HUES6 (cell line): Measurements from ENCODE around the gene MINDY1.

ENCODE experiments used
- H3K27ac ChIP-seq: 2 replicates; pipeline ENCODE4 v1.7.0; 2013; ENCODE audit warnings: low read depth, mild to moderate bottlenecking, low read length, inconsistent platforms
- H3K27me3 ChIP-seq: 2 replicates; pipeline ENCODE4 v1.6.1; 2013; ENCODE audit warnings: low read length; ENCODE audit not compliant: control insufficient read depth, insufficient read depth
- H3K36me3 ChIP-seq: 2 replicates; pipeline ENCODE4 v1.6.1; 2013; ENCODE audit warnings: low read length; ENCODE audit not compliant: control insufficient read depth, insufficient read depth
- H3K4me1 ChIP-seq: 2 replicates; pipeline ENCODE4 v1.6.1; 2013; ENCODE audit warnings: low read length; ENCODE audit not compliant: control insufficient read depth, insufficient read depth
- H3K4me3 ChIP-seq: 2 replicates; pipeline ENCODE4 v1.5.1; 2013; ENCODE audit warnings: low read depth, low read length
- H3K9ac ChIP-seq: one replicate; pipeline ENCODE4 v1.6.1; 2013; ENCODE audit warnings: mild to moderate bottlenecking, low read length
- H3K9me3 ChIP-seq: 2 replicates; pipeline ENCODE4 v1.6.1; 2013; ENCODE audit warnings: low read depth, low read length; ENCODE audit not compliant: control insufficient read depth, insufficient read depth

Gene MINDY1

DNA sequence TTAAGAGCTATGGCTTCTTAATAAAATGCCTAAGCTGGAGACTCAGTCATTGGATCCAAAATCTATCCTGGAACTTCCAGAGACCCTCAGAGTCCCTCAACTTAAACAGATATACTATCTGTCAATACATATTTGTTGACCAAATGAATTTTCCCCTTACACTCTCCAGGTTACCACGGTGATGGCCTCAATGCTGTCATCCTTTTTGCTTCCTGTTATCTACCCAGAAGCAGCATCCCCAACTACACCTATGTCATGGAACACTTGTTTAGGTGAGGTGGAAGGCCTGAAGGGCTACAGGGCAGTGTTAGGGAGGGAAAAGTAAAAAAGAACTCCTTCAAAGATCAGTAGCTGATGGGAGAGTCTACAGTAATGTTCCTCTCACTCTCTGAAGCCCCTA lies 36.5 kb upstream of the MINDY1 start:
- H3K9me3 ChIP-seq: no peaks in the 10 kb centered on the region
- peaks cover 4% of the 10 kb centered on the region; the same call in 1 of the 2 replicates for H3K4me1 ChIP-seq
- no peak overlapping the region for H3K4me3 ChIP-seq
- H3K27me3 ChIP-seq: no peaks in the 10 kb centered on the region
- H3K27ac ChIP-seq: no peak overlapping the region
- no peaks in the 10 kb centered on the region for H3K36me3 ChIP-seq
- no peak overlapping the region for H3K9ac ChIP-seq

DNA sequence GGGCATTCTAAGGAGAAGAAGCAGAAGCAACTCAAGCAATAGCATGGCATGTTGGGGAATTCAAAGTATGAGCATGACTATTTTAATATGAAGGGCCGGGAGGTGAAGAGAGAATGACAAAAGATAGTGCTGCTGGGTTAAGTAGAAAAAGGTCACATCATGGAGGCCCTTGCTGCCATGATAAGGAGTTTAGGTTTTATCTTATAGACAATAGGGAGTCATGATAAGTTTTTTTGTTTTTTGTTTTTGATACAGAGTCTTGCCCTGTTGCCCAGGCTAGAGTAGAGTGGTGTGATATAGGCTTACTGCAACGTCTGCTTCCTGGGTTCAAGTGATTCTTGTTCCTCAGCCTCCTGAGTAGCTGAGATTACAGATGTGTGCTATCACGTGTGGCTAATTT lies 32.8 kb upstream of the MINDY1 start:
- peaks cover 6% of the 10 kb centered on the region; the same call in 1 of the 2 replicates for H3K4me1 ChIP-seq
- H3K4me3 ChIP-seq: no peak overlapping the region
- H3K36me3 ChIP-seq: peaks cover 7% of the 10 kb centered on the region; the same call in 1 of the 2 replicates
- no peak overlapping the region for H3K27ac ChIP-seq
- H3K27me3 ChIP-seq: no peaks in the 10 kb centered on the region
- H3K9me3 ChIP-seq: no peaks in the 10 kb centered on the region
- no peak overlapping the region for H3K9ac ChIP-seq

DNA sequence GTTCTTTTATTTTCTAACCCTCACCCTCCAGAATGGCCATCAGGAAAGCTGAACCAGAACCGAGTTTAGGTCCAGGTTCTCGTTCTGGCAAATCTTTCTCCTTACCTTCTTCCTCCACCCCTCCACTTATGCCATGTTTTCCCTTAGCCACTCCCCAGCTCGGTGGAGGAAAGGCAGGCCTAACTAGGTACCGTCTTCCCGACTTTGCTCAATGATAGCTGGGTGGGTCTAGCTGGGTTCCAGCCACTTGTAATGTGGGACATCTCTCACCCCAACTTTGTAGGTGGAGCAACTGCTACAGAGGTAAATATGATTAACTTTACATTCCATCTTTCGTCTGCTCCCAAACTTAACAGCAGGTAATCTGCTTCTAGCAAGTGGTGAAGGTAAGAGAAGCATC lies 30.3 kb upstream of the MINDY1 start:
- H3K4me3 ChIP-seq: no peak overlapping the region
- peaks cover 6% of the 10 kb centered on the region; the same call in 1 of the 2 replicates for H3K4me1 ChIP-seq
- no peaks in the 10 kb centered on the region for H3K27me3 ChIP-seq
- H3K9me3 ChIP-seq: no peaks in the 10 kb centered on the region
- no peak overlapping the region for H3K9ac ChIP-seq
- H3K27ac ChIP-seq: no peak overlapping the region
- peaks cover 16% of the 10 kb centered on the region for H3K36me3 ChIP-seq

DNA sequence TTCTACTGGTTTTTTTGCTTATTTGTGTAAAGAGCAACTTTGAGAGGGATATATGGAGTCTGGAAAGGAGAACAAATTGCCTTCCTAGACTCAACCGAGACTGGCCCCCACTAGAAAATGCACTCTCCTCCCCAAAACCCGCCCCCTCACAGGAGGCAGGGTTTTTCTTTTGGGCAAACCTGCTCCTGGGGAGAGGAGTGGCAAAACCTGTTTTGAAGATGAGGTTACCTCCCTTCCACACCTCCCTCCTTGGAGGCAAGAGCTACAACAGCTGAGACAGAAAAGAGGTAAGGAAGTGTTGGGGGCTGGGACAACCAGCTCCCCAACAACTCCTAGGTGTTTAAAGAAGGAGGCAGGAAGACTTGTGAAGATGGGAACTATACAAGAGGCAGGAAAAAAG lies 29.7 kb upstream of the MINDY1 start, which contains the start of gene BNIPL:
BNIPL (plus strand) TSS at position 231 of the 400 bp plus-strand sequence; CDS start at position 371, 140 bp downstream.
- H3K4me3 ChIP-seq: no peak within 1 kb of the TSS
- no peaks in the 10 kb centered on the region for H3K9me3 ChIP-seq
- peaks cover 6% of the 10 kb centered on the region; the same call in 1 of the 2 replicates for H3K4me1 ChIP-seq
- peaks cover 20% of the 10 kb centered on the region for H3K36me3 ChIP-seq
- no peak within 1 kb of the TSS for H3K9ac ChIP-seq
- H3K27ac ChIP-seq: no peak within 1 kb of the TSS
- no peaks in the 10 kb centered on the region for H3K27me3 ChIP-seq

DNA sequence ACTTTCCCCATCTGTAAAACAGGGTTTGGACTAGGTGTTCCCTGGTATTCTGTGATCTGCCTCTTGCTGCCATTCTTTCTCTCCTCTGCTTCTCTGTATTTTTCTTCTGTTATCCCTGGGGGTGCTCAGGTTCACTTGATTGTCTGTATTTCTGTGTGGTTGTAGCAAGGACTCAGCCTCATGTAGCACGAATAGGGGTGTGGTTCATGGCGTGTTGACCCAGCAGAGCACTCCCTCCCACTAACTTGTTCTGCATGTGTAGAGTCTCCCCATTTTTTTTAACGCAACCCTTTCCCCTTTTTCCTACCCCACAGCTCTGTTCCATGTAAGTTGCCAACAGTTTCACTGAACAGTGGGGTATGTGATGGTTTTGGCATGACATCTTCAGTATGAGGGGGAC lies 28.5 kb upstream of the MINDY1 start:
- Histone ChIP-seq H3K4me1 (peaks cover 6% of the 10 kb centered on the region; the same call in 1 of the 2 replicates), H3K9me3 (no peaks in the 10 kb centered on the region), H3K4me3 (no peak overlapping the region), H3K27me3 (no peaks in the 10 kb centered on the region), H3K36me3 (peaks cover 30% of the 10 kb centered on the region), H3K27ac (no peak overlapping the region), H3K9ac (no peak overlapping the region)

DNA sequence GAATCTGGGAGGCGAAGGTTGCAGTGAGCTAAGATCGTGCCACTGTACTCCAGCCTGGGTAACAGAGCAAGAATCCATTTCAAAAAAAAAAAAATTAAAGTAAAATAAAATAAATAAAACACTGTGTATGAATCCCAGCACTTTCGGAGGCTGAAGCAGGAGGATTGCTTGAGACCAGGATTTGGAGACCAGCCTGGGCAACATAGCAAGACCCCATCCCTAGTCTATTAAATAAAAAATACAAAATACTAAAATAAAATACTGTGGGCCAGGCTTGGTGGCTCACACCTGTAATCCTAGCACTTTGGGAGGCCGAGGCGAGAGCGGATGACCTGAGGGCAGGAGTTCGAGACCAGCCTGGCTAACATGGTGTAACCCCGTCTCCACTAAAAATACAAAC lies 25.5 kb upstream of the MINDY1 start:
- Histone ChIP-seq H3K27ac (no peak overlapping the region), H3K4me1 (peaks cover 6% of the 10 kb centered on the region; the same call in 1 of the 2 replicates), H3K9ac (no peak overlapping the region), H3K36me3 (peaks cover 53% of the 10 kb centered on the region), H3K9me3 (no peaks in the 10 kb centered on the region), H3K4me3 (no peak overlapping the region), H3K27me3 (no peaks in the 10 kb centered on the region)

DNA sequence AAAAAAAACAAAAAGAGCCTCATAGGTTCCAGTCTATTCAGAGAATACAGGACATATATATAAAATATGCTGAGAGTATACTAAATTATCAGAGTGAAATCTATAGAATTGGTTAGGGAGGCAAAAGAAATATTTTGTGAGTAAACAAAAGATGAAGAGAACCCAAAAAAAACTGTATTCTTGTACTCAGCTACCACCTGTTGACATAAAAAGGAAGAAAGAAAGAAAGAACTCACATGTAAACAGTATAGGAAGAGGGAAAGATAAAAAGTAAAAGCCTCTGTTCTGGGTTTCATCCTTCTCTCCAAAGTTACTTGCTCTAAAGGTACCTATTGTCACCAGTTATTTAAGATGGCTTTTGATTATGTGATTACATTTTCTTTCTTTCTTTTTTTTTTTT lies 19.8 kb upstream of the MINDY1 start:
- Histone ChIP-seq H3K4me3 (no peak overlapping the region), H3K9me3 (no peaks in the 10 kb centered on the region), H3K36me3 (peaks cover 52% of the 10 kb centered on the region), H3K27me3 (no peaks in the 10 kb centered on the region), H3K27ac (no peak overlapping the region), H3K4me1 (no peaks in the 10 kb centered on the region), H3K9ac (no peak overlapping the region)

DNA sequence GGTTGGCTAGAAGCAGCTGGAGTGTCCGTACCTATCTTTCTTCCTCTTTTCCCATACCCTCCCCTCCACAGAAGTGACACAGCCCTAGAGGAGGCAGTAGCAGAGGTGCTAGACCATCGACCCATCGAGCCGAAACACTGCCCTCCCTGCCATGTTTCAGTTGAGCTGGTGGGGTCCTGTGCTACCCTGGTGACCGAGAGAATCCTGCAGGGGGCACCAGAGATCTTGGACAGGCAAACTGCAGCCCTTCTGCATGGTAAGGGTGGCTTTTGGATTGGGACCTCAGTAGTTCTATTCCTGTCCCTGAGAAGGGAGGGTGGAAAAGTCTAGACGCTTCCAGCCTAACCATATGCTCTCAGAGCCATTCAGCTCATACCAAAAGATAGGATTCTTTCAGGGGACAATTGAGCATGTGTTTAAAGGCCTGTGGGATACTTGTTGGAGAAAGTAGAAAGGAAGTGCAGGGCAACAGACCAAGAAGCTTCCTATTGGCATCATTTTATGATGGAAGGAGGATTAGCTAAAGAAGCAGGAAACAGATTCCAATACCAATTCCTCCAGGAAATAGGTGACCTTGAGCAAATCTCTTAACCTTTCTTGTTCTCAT lies 17.9 kb upstream of the MINDY1 start:
- Histone ChIP-seq H3K27ac (no peak overlapping the region), H3K9me3 (no peaks in the 10 kb centered on the region), H3K27me3 (no peaks in the 10 kb centered on the region), H3K36me3 (peaks cover 39% of the 10 kb centered on the region), H3K4me3 (no peak overlapping the region), H3K9ac (no peak overlapping the region), H3K4me1 (no peaks in the 10 kb centered on the region)

DNA sequence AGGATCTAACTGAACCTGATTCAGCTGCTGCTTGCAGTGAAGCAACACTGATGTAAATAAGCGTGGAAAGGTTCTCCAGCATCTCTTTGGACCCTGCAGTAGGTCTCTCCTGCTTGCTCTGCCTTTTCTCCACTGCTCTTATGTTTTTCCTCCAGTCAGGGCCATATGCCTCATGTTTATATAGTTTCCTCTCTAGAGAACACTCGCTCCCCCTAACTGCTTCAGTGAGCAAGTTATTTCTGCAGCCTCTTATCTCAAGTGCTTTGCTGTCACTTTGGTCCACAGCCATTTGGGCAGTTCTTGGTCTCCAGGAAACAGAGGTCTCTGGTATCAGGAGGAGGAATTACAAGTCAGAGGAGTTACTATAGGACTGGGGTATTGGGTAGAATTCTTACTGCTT lies 6.8 kb upstream of the MINDY1 start:
- no peaks in the 10 kb centered on the region for H3K27me3 ChIP-seq
- no peak overlapping the region for H3K4me3 ChIP-seq
- peaks cover 6% of the 10 kb centered on the region; the same call in 1 of the 2 replicates for H3K36me3 ChIP-seq
- H3K9me3 ChIP-seq: no peaks in the 10 kb centered on the region
- no peak overlapping the region for H3K9ac ChIP-seq
- no peak overlapping the region for H3K27ac ChIP-seq
- H3K4me1 ChIP-seq: peaks cover 4% of the 10 kb centered on the region; the same call in 1 of the 2 replicates

DNA sequence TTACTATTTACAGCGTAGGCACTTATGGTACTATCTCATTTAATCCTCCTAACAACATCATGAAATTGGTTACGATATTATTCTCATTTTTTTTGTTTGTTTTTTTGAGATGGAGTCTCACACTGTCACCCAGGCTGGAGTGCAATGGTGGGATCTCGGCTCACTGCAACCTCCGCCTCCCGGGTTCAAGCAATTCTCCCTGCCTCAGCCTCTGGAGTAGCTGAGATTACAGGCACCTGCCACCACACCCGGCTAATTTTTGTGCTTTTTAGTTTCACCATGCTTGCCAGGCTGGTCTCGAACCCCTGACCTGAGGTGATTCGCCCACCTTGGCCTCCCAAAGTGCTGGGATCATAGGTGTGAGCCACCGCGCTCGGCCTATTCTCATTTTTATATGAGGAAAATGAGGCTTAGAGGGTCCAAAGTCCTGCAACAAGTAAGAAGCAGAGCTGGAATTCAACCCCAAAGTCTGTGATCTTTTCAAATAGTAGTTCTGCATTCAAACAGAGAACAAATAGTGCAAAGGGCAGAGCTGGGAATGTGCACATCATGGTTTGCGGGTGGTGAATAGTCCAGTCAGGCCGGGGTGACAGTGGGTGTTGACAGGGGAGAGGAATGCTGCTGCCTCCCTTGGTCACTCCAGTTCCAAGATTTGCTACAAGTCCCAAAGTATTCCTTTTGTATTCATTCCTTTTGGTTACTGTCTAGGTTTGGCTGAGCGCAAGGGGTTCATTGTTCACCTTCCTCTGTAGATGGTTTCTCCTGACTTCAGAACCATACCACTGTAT lies 6.2 kb upstream of the MINDY1 start:
- Histone ChIP-seq H3K9ac (no peak overlapping the region), H3K4me3 (no peak overlapping the region), H3K9me3 (no peaks in the 10 kb centered on the region), H3K4me1 (peaks cover 6% of the 10 kb centered on the region), H3K36me3 (peaks cover 1% of the 10 kb centered on the region; the same call in 1 of the 2 replicates), H3K27ac (no peak overlapping the region), H3K27me3 (no peaks in the 10 kb centered on the region)

DNA sequence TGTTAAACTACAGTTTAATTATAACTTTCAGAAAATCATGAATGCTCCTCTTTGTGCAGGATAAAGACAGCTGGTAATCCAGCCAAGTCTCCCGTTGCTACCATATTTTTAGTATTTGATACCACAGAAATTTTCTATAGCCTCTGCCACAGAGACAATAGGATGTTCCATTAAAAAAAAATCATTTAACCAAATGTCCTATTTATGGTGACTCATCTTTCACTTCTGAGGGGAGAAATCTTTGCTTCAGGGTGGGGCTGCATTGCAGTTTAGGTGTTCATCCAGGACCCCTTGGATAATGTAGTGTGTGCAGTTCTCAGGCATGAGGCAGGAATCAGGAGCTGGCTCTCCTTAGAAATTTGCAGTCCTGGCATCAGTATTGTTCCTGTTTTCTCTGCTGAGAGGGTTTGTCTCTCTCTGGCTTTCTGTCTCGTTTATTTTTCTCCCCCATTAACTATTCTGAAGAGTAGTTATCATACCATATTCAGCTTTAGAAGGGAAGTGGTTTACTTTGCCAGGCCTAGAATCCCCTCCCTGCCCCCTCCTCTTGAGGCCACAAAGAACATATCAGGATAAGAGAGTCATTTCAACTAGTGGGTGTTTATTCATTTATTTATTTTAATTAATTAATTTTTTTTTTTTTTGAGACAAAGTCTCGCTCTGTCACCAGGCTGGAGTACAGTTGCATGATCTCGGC lies 4.6 kb upstream of the MINDY1 start:
- no peaks in the 10 kb centered on the region for H3K27me3 ChIP-seq
- peaks cover 18% of the 10 kb centered on the region for H3K4me1 ChIP-seq
- H3K36me3 ChIP-seq: no peaks in the 10 kb centered on the region; the same call in 1 of the 2 replicates

More for the DNA sequence above, 4.6 kb upstream of the MINDY1 start:
- no peak overlapping the region for H3K9ac ChIP-seq
- H3K9me3 ChIP-seq: no peaks in the 10 kb centered on the region
- no peak overlapping the region for H3K27ac ChIP-seq
- H3K4me3 ChIP-seq: no peak overlapping the region
